ENCODE measurements around the gene CKM. TPM values are rescaled to one million over a fixed set of nuclear protein-coding genes. Genes with fewer than 3 reads are reported as not detected.
"Not testable (repeated sequence)": the region's sequence is repeated elsewhere in the genome, so short reads cannot be mapped to it uniquely, and the experiment has no call there.

CKM gene
- total RNA-seq, 1 donor from 2014 or later: not detected

GRCh38 chr19:45323671-45324081 lies 1.0 kb upstream of the CKM start:
- DNase-seq (ENCODE audit: low spot score in 2 of 2): no peak
- FAIRE-seq: no peak

- no peak for FAIRE-seq
- no peak for DNase-seq (ENCODE audit: low spot score in 2 of 2)
Measured at GRCh38 chr19:45322311-45322710, 364 bp downstream of the CKM start.

GRCh38 chr19:45321848-45322247 lies 827 bp downstream of the CKM start:
- no peak for FAIRE-seq
- DNase-seq (ENCODE audit: low spot score in 2 of 2): no peak

GRCh38 chr19:45320997-45321775 lies 1.5 kb downstream of the CKM start:
- DNase-seq (ENCODE audit: low spot score in 2 of 2) (no peak), FAIRE-seq (no peak)

- FAIRE-seq (no peak), DNase-seq (ENCODE audit: low spot score in 2 of 2) (no peak)
Measured at GRCh38 chr19:45315304-45315703, 7.4 kb downstream of the CKM start.

- FAIRE-seq (no peak), DNase-seq (ENCODE audit: low spot score in 2 of 2) (no peak)
Measured at GRCh38 chr19:45314708-45315245, 7.9 kb downstream of the CKM start.

GRCh38 chr19:45312285-45312684 lies 10.4 kb downstream of the CKM start:
- FAIRE-seq: not testable (repeated sequence)

GRCh38 chr19:45311621-45312020 lies 11.1 kb downstream of the CKM start:
- no peak for FAIRE-seq
- no peak for DNase-seq (ENCODE audit: low spot score in 2 of 2)

More at GRCh38 chr19:45312285-45312684, 10.4 kb downstream of the CKM start:
- DNase-seq (ENCODE audit: low spot score in 2 of 2): not testable (repeated sequence)

- not testable (repeated sequence) for FAIRE-seq; DNase-seq (ENCODE audit: low spot score in 2 of 2)
Measured at GRCh38 chr19:45309322-45309721, 13.4 kb downstream of the CKM start.

- DNase-seq (ENCODE audit: low spot score in 2 of 2) (no peak), FAIRE-seq (no peak)
Measured at GRCh38 chr19:45307361-45307760, 15.3 kb downstream of the CKM start.

- DNase-seq (ENCODE audit: low spot score in 2 of 2) (no peak), FAIRE-seq (no peak)
Measured at GRCh38 chr19:45306518-45307027, 16.1 kb downstream of the CKM start.

GRCh38 chr19:45306040-45306439 lies 16.6 kb downstream of the CKM start:
- DNase-seq (ENCODE audit: low spot score in 2 of 2) (no peak), FAIRE-seq (no peak)

GRCh38 chr19:45305421-45305820 lies 17.3 kb downstream of the CKM start:
- no peak for DNase-seq (ENCODE audit: low spot score in 2 of 2)
- no peak for FAIRE-seq

- no peak for FAIRE-seq
Measured at GRCh38 chr19:45305007-45305406, 17.7 kb downstream of the CKM start.

GRCh38 chr19:45304141-45304926 lies 18.3 kb downstream of the CKM start:
- no peak for FAIRE-seq
- no peak for DNase-seq (ENCODE audit: low spot score in 2 of 2)

More at GRCh38 chr19:45305007-45305406, 17.7 kb downstream of the CKM start:
- DNase-seq (ENCODE audit: low spot score in 2 of 2): no peak

- FAIRE-seq (no peak), DNase-seq (ENCODE audit: low spot score in 2 of 2) (no peak)
Measured at GRCh38 chr19:45303269-45304060, 19.2 kb downstream of the CKM start.

GRCh38 chr19:45302416-45302815 lies 20.3 kb downstream of the CKM start:
- FAIRE-seq: no peak
- no peak for DNase-seq (ENCODE audit: low spot score in 2 of 2)

- DNase-seq (ENCODE audit: low spot score in 2 of 2): no peak
- FAIRE-seq: no peak
Measured at GRCh38 chr19:45299719-45300118, 23.0 kb downstream of the CKM start.

- FAIRE-seq (no peak), DNase-seq (ENCODE audit: low spot score in 2 of 2) (no peak)
Measured at GRCh38 chr19:45298264-45298663, 24.4 kb downstream of the CKM start.

- FAIRE-seq: no peak
Measured at GRCh38 chr19:45297674-45298073, 25.0 kb downstream of the CKM start.

More at GRCh38 chr19:45297674-45298073, 25.0 kb downstream of the CKM start:
- no peak for DNase-seq (ENCODE audit: low spot score in 2 of 2)
